ENCODE data around the gene XPO6. TPM values are rescaled to one million over a fixed set of nuclear protein-coding genes. Genes with fewer than 3 reads are reported as not detected.
"Not testable (repeated sequence)": the region's sequence is repeated elsewhere in the genome, so short reads cannot be mapped to it uniquely, and the experiment has no call there.

The XPO6 gene
- total RNA-seq, 4 donors from 2014 or later, result 105 to 166 (median 141) TPM

- no peak overlapping the region for H3K4me3 ChIP-seq
- no peaks in the 10 kb centered on the region for H3K27me3 ChIP-seq
- H3K27ac ChIP-seq, result no peak overlapping the region
- no peaks in the 10 kb centered on the region for H3K4me1 ChIP-seq
- TF ChIP-seq POLR2A (IDR thresholded peaks at IDR 0.05) (no peak), CTCF (IDR thresholded peaks at IDR 0.05) (no peak), EP300 (IDR thresholded peaks at IDR 0.05) (no peak)
- peaks cover 0 to 11% (median 0%) of the 10 kb centered on the region in 4 donors for H3K9me3 ChIP-seq
- 75 to 83% methylated on average over 4 to 6 of the region's 6 CpGs for WGBS, 2 donors
- no peaks in the 10 kb centered on the region for H3K36me3 ChIP-seq
- DNase-seq (ENCODE audit: low spot score in 2 of 2), result no peak
Measured at GRCh38 chr16:28241924-28242323, 30.2 kb upstream of the XPO6 start.

- no peak for TF ChIP-seq CTCF (IDR thresholded peaks at IDR 0.05)
- no peak for TF ChIP-seq EP300 (IDR thresholded peaks at IDR 0.05)
- TF ChIP-seq POLR2A (IDR thresholded peaks at IDR 0.05), result no peak
- H3K27me3 ChIP-seq, result no peaks in the 10 kb centered on the region
- no peaks in the 10 kb centered on the region for H3K36me3 ChIP-seq
- no peak overlapping the region for H3K27ac ChIP-seq
- peaks cover 0 to 11% (median 0%) of the 10 kb centered on the region in 4 donors for H3K9me3 ChIP-seq
- H3K4me1 ChIP-seq, result no peaks in the 10 kb centered on the region
- no peak overlapping the region for H3K4me3 ChIP-seq
- no peak for DNase-seq (ENCODE audit: low spot score in 2 of 2)
- WGBS, 2 donors, result 92 to 93% methylated on average over 3 of the region's 3 CpGs
Measured at GRCh38 chr16:28237754-28238357, 26.1 kb upstream of the XPO6 start.

- no peak for DNase-seq (ENCODE audit: low spot score in 2 of 2)
- no peaks in the 10 kb centered on the region for H3K4me1 ChIP-seq
- 76 to 81% methylated on average over 2 of the region's 2 CpGs for WGBS, 2 donors
Measured at GRCh38 chr16:28231763-28232162, 20.0 kb upstream of the XPO6 start.

GRCh38 chr16:28223909-28224308 lies 12.1 kb upstream of the XPO6 start:
- not testable (repeated sequence) for DNase-seq (ENCODE audit: low spot score in 2 of 2); H3K4me3 ChIP-seq; H3K27ac ChIP-seq; H3K9me3 ChIP-seq; H3K4me1 ChIP-seq; H3K36me3 ChIP-seq; H3K27me3 ChIP-seq
- 89 to 95% methylated on average over 2 to 3 of the region's 3 CpGs for WGBS, 2 donors

More at GRCh38 chr16:28231763-28232162, 20.0 kb upstream of the XPO6 start:
- no peaks in the 10 kb centered on the region for H3K9me3 ChIP-seq
- H3K36me3 ChIP-seq, result no peaks in the 10 kb centered on the region
- no peaks in the 10 kb centered on the region for H3K27me3 ChIP-seq
- TF ChIP-seq EP300 (IDR thresholded peaks at IDR 0.05) (no peak), CTCF (IDR thresholded peaks at IDR 0.05) (no peak), POLR2A (IDR thresholded peaks at IDR 0.05) (no peak)
- no peak overlapping the region for H3K27ac ChIP-seq
- no peak overlapping the region for H3K4me3 ChIP-seq

- not testable (repeated sequence) for DNase-seq (ENCODE audit: low spot score in 2 of 2)
Measured at GRCh38 chr16:28219777-28220176, 8.0 kb upstream of the XPO6 start.

GRCh38 chr16:28219282-28219681 lies 7.5 kb upstream of the XPO6 start:
- Histone ChIP-seq H3K9me3 (no peaks in the 10 kb centered on the region), H3K27ac (no peak overlapping the region), H3K4me3 (no peak overlapping the region), H3K4me1 (no peaks in the 10 kb centered on the region), H3K27me3 (no peaks in the 10 kb centered on the region), H3K36me3 (no peaks in the 10 kb centered on the region)
- no peak for DNase-seq (ENCODE audit: low spot score in 2 of 2)
- WGBS, 2 donors, result 75 to 76% methylated on average over 5 of the region's 5 CpGs
- TF ChIP-seq POLR2A (IDR thresholded peaks at IDR 0.05) (no peak), CTCF (IDR thresholded peaks at IDR 0.05) (no peak), EP300 (IDR thresholded peaks at IDR 0.05) (no peak)

More at GRCh38 chr16:28219777-28220176, 8.0 kb upstream of the XPO6 start:
- WGBS, 2 donors, result 77 to 92% methylated on average over 6 of the region's 6 CpGs
- not testable (repeated sequence) for H3K27me3 ChIP-seq, H3K4me1 ChIP-seq, H3K4me3 ChIP-seq, H3K27ac ChIP-seq, H3K9me3 ChIP-seq, H3K36me3 ChIP-seq

Data from tibial nerve (tissue), 4 donors.